ENCODE results near the gene SMPD1.

SMPD1 gene

DNA sequence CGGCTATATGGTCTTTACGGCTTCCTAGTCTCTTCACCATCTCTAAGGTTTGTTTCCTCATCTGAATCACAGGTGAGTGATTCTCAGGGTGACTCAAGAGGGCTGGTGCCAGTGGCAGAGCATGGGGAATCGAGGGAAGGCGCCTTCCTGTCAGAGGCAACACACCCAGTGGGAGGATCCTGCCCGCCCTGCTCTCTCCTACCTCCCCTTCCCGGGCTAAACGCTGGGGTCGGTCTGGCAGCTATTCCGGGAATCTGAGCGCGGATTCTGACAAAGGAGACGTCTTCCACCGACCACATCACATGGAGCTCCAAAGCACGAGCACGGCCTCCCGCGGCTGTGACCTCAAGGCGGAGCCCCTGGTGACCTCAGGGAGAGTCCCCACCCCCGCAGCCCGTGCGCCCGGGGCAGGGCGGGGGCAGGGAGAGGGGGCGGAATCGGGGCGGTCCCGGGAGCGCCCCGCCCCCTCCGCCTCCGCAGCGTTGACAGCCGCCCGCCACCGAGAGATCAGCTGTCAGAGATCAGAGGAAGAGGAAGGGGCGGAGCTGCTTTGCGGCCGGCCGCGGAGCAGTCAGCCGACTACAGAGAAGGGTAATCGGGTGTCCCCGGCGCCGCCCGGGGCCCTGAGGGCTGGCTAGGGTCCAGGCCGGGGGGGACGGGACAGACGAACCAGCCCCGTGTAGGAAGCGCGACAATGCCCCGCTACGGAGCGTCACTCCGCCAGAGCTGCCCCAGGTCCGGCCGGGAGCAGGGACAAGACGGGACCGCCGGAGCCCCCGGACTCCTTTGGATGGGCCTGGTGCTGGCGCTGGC, at the start of gene SMPD1:
SMPD1 (plus strand) TSS at position 570 of the 813 bp plus-strand sequence; CDS start at position 695, 125 bp downstream.
- DNase-seq (ENCODE audit: low spot score): peak; percentile 88

DNA sequence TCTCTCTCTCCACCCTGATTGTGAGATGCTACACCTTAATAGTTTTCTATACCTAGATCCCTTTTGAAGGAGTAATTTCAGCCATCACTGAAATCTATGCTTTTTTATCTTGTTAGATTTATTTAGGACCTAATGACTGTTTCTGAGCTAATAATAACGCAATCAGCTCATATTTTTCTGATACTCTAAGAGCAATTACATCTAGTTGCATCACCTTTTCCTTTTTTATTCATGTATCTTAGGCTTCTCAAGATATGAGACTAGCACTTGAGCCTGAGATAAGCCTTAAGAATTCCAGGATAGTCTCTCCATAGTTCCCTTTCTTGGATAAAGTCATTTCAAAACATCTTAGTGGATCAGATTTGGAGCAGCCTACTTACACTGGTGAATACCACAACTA, 44.9 kb upstream of the SMPD1 start:
- DNase-seq (ENCODE audit: low spot score): no peak

DNA sequence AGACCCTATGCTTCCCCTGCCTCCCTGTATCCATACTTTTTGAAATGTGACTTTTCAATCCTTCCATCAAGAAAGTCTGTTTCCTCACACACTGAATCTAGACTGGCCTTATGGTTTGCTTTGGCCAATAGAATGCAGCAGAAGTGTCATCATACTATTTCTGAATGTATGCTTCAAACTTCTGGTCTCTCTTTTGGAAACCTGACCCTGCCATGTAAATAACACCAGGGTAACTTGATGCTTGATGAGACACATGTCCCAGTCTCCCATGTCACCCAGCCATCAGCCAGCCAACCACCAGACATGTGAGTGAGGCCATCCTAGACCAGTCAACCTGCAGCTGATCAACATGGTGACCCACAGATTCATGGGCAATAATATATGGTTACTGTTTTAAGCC, 40.2 kb upstream of the SMPD1 start:
- no peak for DNase-seq (ENCODE audit: low spot score)

DNA sequence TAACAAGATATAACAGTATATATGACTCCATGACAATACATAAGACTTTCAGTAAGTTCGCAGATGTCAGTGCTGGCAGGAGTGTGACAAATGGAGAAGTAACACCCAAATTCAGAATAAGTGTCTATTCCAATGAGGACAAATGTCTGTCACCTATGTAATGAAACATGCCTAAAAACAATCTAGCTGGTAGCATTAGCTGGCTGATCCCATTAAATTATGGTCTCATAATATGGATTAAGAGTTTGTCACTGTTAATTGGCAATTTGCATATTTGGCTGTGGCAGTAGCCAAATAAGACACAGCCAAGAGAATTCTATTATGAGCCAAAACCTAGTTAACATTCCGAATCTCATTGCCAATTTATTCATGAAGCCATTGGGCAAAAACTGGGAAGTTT, 39.8 kb upstream of the SMPD1 start:
- no peak for DNase-seq (ENCODE audit: low spot score)

DNA sequence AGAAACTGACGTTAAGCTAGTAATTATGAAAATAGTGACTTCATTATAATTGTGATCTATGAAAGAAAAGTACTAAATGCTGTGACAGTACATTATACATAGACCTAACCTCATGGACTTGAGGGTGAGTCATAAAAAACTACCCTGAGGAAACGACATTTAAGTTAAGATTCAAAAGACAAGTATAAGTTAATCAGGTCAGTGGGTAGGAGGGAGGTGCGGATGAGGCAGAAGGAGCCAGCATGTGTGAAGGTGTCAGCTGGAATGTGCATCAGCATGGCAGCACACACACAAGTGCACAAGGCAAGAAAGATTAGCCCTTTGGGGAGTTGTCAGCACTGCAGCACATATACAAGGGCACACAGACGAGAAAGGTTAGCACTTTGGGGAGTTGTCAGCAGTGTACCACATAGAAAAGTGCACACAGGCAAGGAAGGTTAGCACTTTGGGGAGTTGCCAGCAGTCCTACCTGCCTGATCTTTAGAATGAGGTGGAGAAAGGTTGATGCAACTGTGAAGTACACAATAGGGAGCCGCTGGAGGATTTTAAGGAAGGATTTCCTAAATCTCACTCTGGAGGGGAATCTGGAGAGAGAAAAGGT, 38.4 kb upstream of the SMPD1 start:
- no peak for DNase-seq (ENCODE audit: low spot score)

DNA sequence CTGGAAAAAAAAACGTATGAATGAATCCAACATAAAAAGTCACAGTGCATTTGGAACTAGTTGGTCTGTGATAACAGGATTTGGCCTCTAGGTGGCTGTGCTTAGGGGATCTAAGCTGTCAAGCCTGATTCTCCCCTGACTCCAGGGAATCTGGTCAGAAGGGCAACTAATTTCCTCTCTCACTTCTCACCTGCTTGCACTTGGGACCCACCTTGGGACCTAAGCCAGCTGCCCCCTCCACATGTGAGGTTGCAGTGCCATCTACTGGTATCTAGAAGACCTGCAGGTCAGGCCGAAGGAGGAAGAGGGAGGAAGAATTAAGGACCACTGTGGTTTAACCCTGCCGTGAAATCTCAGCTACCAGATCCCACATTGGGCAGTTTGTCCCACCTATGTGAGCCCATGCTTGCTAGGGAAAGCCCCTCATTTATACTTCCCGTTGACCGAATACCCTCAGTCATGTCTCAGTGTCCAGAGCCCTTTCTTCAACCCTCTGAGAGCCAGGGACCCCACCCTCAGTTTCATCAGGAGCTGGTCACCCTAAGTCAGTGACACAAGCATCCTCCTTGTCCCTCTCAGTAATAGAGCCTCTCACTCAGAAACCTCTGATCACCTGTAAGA, 36.8 kb upstream of the SMPD1 start:
- DNase-seq (ENCODE audit: low spot score): peak; percentile 72

DNA sequence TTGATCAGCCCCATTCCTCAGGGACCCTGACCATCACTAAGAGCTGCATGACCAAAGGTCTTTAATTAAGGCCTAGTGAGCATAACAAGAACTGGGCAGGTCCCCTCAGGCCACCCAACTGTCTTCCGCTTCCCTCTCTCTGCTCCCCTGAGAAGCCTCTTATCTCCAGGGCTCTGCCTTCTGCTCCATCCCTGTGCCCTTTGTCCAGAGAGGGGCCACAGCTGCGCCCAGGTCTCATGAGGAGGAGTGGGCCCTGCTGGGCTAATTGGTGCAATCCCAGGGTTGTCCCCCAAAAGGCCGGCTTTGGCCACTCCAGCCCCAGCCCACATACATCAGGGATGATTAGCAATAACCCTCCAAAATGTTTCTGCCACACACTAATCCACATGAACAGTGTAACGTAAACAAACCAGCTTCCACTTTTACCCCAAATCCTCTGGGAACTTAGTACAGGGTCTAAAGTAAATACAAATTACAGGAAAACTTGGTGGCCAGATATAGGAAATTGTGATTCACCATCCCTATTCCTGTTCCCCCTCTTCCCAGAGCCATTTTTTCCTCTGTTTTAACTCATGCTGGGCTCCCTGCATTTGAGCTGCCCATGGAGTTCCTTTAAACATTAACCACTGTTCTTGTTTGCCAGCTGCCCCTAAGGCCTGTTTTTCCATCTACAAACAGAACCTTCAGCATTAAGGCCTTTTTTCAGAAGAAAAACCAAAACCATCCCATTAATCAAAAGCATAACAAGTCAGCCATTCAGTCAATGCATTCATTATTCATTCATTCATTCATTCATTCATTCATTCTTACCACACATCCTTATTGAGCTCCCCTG, 35.4 kb upstream of the SMPD1 start:
- DNase-seq (ENCODE audit: low spot score): no peak

DNA sequence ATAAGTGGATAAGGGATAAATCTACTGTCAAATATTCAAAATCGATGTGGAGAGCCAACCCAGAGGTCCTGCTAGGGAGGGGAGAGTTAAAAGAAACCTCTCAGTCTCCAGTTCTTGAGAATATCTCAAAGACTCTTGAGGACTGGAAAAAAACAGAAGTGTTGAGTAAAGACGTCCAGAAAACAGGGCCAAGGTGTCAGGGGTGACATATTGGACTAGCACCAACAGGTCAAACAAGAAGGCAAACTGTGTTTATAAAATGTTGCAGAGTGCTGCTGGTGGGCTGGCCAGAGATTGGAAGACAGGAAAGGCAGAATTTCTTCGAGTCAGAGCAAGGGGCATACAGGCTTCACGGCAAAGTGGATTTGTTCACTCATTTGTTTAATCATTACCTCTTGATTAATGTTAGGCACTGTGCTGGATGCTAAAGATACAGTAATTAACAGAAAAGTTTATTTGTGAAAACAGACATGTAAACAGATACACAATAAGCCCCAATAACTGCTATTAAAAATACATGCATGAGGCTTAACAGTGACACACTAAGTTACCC, 33.7 kb upstream of the SMPD1 start:
- DNase-seq (ENCODE audit: low spot score): no peak

DNA sequence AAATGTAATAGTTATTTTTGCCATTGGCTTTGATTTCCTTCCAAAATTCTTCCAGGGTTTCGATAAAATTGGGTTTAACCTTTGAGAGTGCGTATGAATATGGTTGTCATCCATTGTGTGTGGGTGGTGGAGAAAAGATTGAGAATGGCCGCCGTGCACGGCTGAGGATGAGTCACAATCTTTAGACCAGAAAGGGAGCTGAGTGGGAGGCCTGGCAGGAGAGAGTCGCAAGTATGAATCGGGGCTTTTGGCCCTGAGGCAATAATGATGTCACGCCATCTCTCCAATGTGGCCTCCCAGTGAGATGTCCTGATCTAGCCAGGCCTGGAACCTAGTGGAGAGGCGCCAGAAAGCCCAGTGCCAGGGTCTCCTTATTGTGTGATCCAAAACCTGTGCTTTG, 33.1 kb upstream of the SMPD1 start:
- DNase-seq (ENCODE audit: low spot score): peak; percentile 65

DNA sequence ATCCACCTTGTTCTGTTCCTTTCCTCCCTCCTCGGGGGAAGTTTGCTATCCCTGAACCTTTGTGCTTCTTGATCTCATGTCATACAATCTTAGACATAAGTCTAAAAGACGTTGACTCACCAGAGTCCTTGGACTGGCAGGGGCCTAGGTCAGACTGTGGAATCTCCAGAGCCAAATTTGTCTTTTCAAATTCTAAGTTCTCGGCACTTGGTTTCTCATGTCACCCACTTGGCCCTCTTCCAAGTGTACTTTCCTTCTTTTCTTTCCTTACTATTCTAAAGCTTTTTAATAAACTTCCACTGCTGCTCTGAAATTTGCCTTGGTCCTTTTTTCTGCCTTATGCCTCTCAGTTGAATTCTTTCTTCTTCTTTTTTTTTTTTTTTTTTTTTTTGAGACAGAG, 30.1 kb upstream of the SMPD1 start:
- DNase-seq (ENCODE audit: low spot score): no peak

DNA sequence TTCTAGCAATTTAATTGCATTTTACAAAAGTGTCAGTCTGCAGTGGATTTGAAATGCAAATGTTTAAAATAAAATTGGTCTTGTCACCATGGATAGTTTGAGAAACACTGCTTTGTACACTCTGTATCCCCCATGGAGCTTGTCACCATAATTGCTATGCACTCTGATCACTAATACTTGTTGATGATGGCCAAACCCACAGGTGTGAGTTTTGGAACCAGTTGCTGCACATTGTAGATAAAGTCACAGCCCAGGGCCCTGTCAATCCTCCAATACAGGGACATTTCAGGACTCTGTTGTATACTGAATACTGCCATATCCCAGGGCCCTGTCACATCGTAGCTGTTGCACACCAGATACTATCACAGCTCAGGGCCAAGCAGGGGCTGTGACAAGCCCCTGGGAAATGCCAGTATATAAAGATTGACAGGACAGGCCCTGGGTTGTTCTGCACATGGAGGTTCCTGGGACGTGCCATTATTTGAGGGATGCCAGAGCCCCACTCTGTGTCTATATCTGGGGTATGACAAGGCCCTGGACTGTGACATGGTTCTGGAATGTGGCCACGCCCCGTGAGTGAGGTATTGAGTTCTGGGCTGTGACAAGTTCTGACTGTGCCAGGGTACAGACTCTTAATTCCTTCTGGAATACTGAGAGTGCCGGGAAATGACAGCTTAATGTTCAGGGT, 27.9 kb upstream of the SMPD1 start:
- no peak for DNase-seq (ENCODE audit: low spot score)

DNA sequence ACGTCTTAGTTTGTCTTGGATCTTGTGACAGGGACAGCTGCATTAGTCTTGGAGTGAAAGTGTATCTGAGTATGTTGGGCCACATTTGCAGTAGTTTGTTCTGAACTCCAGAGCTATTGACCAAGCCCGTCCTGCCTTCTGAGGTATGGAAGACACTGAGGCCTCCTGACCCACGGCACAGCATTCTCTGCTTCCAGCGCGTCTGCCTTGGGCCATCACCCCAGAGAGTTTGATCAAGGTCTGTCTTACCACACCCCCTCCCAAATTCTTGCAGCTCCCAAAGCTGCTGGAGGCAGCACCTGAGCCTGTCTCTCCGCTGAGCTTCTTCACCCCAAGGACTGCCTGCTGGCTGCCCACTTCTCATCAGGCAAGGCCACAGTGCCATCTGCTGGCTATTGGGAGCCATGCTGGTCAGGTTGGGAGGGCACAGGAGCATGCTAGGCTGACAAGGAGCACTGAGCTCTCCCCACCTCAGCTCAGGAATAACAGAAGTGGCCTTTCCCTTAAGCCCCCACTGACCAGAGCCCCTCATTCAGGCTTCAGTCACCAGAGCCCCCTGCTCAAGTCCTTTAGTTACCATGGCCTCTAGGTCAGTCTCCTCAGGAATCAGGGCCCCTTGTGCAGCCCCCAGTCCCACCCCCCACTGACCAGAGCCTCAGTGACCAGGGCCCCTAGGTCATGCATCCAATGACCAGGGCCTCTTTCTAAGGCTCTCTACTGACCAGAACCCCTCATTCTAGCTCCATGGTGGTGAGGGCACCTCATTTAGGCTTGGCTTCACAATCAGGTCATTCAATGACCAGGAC, 27.2 kb upstream of the SMPD1 start:
- peak; percentile 90 for DNase-seq (ENCODE audit: low spot score)

DNA sequence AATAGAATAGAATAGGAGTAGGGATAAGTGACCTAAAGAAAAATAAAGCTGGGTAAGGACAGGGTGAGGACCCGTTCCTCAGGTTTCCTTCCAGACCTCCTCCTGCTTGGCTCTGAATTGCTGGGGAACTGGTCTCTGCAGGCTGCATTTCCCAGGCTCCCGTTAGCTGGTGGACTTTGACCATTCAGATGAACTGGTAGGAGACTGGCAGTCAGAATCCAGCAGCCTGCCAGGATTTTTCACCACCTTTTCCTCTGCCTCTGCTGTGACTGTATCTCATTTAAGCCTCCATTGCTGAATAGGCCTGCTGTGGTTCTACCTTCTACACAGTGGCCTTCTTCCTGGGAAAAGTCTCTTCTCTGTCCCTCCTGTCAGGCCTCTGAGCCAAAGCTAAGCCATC, 24.6 kb upstream of the SMPD1 start:
- no peak for DNase-seq (ENCODE audit: low spot score)

DNA sequence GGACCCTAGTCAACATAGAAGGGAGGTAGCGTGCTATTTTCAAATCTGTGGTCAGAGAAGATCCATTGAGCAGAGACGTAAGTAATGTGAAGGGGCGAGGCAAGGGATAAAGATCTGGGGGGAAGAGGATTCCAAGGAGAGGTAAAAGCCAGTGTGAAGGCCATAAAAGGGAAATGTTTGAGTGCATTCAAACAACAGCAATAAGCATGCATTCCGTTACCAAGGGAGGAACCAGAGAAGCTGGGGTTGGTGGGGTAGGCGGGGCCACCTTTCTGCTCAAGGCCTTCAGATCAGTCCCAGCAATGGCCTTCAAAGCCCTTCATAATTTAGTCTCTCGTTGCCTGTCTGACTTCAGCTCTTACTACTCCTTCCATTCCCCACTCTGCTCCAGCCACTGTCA, 18.4 kb upstream of the SMPD1 start:
- DNase-seq (ENCODE audit: low spot score): no peak

DNA sequence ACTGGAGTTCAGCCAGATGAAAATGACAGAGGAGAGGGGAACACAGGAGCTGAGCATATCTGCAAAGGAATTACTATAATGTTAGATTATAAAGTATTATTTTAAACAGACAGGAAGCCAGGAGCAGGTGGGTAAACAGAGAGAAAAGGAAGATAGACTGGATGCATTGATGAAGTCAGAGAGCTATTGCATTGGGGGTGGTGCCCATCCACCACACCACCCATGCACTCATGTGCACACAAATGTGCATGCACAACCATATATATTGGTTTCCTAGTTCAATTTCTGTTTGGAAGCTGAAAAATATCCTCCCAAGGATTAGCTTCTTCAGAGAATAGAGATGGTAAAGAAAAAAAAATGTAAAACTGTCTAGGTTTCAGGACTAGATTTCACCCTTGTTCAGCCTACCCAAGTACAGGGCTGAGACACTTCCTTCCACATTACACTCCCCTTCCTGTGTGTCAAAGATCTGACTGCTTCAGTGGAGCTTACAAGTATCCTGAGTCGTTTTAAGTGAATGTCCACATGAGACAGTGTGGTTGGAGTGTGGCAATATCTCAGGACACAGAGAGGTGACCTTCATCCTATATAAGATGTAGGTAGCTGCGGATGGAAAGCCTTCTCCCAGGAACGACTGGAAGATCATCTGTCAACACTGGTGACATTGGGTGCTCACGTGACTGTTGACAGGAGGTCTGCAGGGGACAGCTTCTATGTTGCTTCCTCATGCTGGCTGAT, 12.2 kb upstream of the SMPD1 start:
- no peak for DNase-seq (ENCODE audit: low spot score)

DNA sequence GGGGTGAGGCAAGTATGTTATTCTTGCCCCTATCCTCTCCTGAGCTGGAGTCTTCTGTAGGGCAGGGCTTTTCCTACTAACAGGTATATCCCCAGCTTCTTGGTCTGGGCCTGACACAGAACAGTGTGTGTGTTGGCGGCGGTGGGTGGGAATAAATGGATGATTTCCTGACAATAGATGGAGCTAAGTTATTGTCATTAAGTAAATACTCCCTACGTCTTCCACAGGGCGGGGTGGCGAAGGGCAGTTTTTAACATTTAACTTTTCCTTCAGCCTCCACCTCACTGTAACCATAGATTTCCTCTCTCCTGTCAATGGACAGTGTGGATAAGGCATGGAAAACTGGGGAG, 11.7 kb upstream of the SMPD1 start:
- DNase-seq (ENCODE audit: low spot score): no peak

DNA sequence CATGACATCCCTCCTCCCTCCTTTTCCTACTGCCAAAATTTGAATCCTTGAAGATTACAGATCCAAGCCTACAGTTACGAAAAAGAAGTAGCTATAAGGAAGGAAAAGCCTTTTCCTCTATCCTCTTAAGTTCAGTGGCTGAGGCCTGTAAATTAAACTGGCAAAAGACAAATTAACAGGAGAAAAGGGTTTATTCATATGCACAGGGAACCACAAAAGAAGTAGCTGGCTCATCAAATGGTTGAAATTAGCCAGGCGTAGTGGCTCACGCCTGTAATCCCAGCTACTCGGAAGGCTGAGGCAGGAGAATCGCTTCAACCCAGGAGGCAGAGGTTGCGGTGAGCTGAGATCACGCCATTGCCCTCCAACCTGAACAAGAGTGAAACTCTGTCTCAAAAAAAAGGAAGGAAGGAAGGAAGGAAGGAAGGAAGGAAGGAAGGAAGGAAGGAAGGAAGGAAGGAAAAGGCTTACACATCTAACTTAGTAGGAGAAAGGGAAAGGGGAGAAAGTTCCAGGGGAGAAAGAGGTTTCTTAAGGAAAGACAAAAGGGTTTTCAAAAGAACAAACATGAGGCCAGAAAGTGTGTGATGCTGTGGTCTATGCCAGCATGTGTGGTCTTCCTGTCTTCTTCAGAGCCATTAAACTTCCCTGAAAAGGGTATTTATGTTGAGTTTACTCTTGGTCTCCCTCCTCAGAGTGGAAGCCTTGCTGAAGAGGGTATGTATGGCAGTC, 5.1 kb upstream of the SMPD1 start:
- no peak for DNase-seq (ENCODE audit: low spot score)

DNA sequence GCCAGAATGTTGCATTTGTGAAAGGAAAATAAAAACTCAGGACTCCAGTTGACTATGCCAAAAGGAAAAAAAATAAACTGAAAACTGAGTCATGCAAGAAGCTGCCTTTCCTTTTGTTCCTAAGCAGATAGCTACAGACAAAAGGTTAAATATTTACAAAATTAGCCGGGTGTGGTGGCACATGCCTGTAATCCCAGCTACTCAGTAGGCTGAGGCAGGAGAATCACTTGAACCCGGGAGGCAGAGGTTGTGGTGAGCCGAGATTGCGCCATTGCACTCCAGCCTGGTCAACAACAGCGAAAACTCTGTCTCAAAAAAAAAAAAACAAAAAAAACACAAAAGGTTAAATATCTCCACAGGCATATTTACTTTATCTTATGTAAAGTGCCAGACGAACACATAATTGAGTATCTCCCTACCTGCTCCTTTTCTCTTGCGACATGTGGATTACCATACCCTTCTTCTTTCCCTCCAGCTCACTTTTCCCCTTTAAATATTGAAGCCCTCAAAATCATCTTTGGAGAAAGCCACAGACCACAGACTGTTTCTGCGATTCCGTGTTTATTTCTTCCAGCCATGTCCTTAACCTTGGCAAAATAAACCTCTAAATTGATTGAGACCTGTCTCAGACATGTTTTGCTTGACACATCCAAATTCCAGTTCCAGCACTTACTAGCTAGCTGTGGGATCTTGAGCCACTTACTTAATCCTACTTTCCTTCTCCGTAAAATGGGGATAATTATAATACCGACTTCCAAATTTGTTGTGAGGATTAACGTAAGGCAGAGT, 2.3 kb upstream of the SMPD1 start:
- no peak for DNase-seq (ENCODE audit: low spot score)

DNA sequence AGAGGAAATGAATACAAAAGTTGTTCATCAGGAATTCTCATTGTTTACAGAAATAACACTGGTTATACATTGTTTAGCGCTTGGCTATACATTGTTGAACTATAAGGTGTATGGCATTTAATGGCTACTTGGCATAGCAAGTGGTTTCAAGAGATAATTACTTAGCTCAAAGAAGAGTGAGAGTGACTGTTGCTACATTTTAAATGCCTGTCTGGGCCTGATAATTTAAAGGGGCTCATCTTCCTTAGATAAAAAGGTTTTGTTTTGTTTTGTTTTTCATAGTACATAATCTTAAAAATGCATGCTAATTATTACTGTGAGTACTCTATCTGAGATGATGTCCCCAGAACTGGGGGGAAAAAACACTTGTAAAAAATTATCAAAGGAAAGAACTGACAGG, 1.5 kb upstream of the SMPD1 start:
- no peak for DNase-seq (ENCODE audit: low spot score)
